Left ventricle myocardium inferior (tissue), 1 donor: ENCODE measurements around the gene SYNGR1. TPM values are rescaled to one million over a fixed set of nuclear protein-coding genes. Genes with fewer than 3 reads are reported as not detected.
A peak's percentile ranks its signal among the peaks of the same experiment; 100 is the strongest.

Source experiments
- DNase-seq: peaks from one replicate; pipeline ENCODE4 v3.0.0-alpha.2; 2020
- H3K27ac ChIP-seq: fragments of 200-600 bp; replicated peaks from 2 replicates; pipeline ENCODE4 v1.8.0; 2021
- H3K27me3 ChIP-seq: fragments of 200-600 bp; 2 replicates; pipeline ENCODE4 v1.8.0; 2021; ENCODE audit warnings: low read depth
- H3K36me3 ChIP-seq: fragments of 200-600 bp; 2 replicates; pipeline ENCODE4 v1.8.0; 2021
- H3K4me1 ChIP-seq: fragments of 200-600 bp; 2 replicates; pipeline ENCODE4 v1.8.0; 2021
- H3K4me3 ChIP-seq: fragments of 200-600 bp; 2 replicates; pipeline ENCODE4 v1.8.0; 2021; ENCODE audit warnings: mild to moderate bottlenecking, moderate library complexity
- H3K9me3 ChIP-seq: fragments of 200-600 bp; replicated peaks from 2 replicates; pipeline ENCODE4 v1.8.0; 2021
- CTCF ChIP-seq: fragments of 200-600 bp; IDR thresholded peaks from 2 replicates; pipeline ENCODE4 v1.8.0; 2021; ENCODE audit warnings: antibody characterized with exemption, mild to moderate bottlenecking, borderline replicate concordance
- intact Hi-C: fragments of 100-400 bp; cut with micrococcal nuclease; formaldehyde crosslinking; loops from one replicate; pipeline ENCODE4 v1.11.0; 2022
- total RNA-seq: library from RNA; stranded (reverse); fragmentation: NEBNext Ultra II Directional; extraction: Animal tissue kit (Norgen Biotek cat#: 25700); gene quantifications from one replicate; pipeline ENCODE4 v1.2.1, GENCODE V29; 2021
- donor health status: DM: no; HTN: yes; CAD: no; lungs with severe emphysema.

SYNGR1 gene
- total RNA-seq, 1 donor from 2014 or later, result 37.7 TPM

- Histone ChIP-seq H3K4me3 (no peak overlapping the region), H3K27me3 (no peaks in the 10 kb centered on the region), H3K9me3 (no peaks in the 10 kb centered on the region), H3K36me3 (no peaks in the 10 kb centered on the region), H3K4me1 (peaks cover 21% of the 10 kb centered on the region), H3K27ac (no peak overlapping the region)
- intact Hi-C loops, result no loop called here
- TF ChIP-seq CTCF, result no peak
- no peak for DNase-seq
Measured at GRCh38 chr22:39392341-39392948, 42.7 kb downstream of the SYNGR1 start.

GRCh38 chr22:39395936-39396796, 46.4 kb downstream of the SYNGR1 start:
- no peaks in the 10 kb centered on the region for H3K36me3 ChIP-seq
- no peaks in the 10 kb centered on the region for H3K9me3 ChIP-seq
- TF ChIP-seq CTCF, result no peak
- no peak overlapping the region for H3K27ac ChIP-seq
- no peak for DNase-seq
- H3K4me3 ChIP-seq, result no peak overlapping the region
- peaks cover 21% of the 10 kb centered on the region for H3K4me1 ChIP-seq
- intact Hi-C loops, result no loop called here
- H3K27me3 ChIP-seq, result no peaks in the 10 kb centered on the region

- intact Hi-C loops, result no loop called here
- Histone ChIP-seq H3K4me3 (no peak overlapping the region), H3K9me3 (no peaks in the 10 kb centered on the region), H3K4me1 (peaks cover 27% of the 10 kb centered on the region), H3K27me3 (no peaks in the 10 kb centered on the region), H3K27ac (no peak overlapping the region), H3K36me3 (no peaks in the 10 kb centered on the region)
- TF ChIP-seq CTCF, result no peak
- no peak for DNase-seq
Measured at GRCh38 chr22:39396797-39397195, 47.0 kb downstream of the SYNGR1 start.

GRCh38 chr22:39401301-39401631, 51.5 kb downstream of the SYNGR1 start:
- intact Hi-C loops, result no loop called here
- Histone ChIP-seq H3K36me3 (no peaks in the 10 kb centered on the region), H3K4me3 (no peak overlapping the region), H3K4me1 (peaks cover 46% of the 10 kb centered on the region), H3K27ac (no peak overlapping the region), H3K27me3 (no peaks in the 10 kb centered on the region), H3K9me3 (no peaks in the 10 kb centered on the region)
- DNase-seq, result no peak
- TF ChIP-seq CTCF, result no peak

GRCh38 chr22:39405346-39406085, 55.7 kb downstream of the SYNGR1 start:
- Histone ChIP-seq H3K27me3 (no peaks in the 10 kb centered on the region), H3K36me3 (no peaks in the 10 kb centered on the region), H3K4me3 (peak overlapping the region; percentile 31), H3K27ac (peak overlapping the region; percentile 48), H3K9me3 (no peaks in the 10 kb centered on the region), H3K4me1 (peaks cover 43% of the 10 kb centered on the region)
- TF ChIP-seq CTCF, result no peak
- intact Hi-C loops, result no loop called here
- no peak for DNase-seq
